ENCODE results near the gene CCR6.
"Not testable (repeated sequence)": the region's sequence is repeated elsewhere in the genome, so short reads cannot be mapped to it uniquely, and the experiment has no call there.

- not testable (repeated sequence) for TF ChIP-seq CTCF, POLR2A (IDR thresholded peaks at IDR 0.05)
These were observed 54.4 kb downstream of the CCR6 start for GRCh38 chr6:167177271-167177670.
